ENCODE data around the gene KRTAP29-1. TPM values are rescaled to one million over a fixed set of nuclear protein-coding genes. Genes with fewer than 3 reads are reported as not detected.

KRTAP29-1 gene
- total RNA-seq, 4 donors from 2014 or later: not detected

- 16 to 18% methylated on average over 5 of the region's 5 CpGs for WGBS, 2 donors
- Histone ChIP-seq H3K36me3 (no peaks in the 10 kb centered on the region), H3K9me3 (no peaks in the 10 kb centered on the region), H3K4me1 (peaks cover 15 to 93% (median 34%) of the 10 kb centered on the region in 3 donors), H3K4me3 (no peak overlapping the region), H3K27me3 (no peaks in the 10 kb centered on the region), H3K27ac (peak overlapping the region; percentile 67 to 80 (median 72))
- no peak for DNase-seq
- no peak for TF ChIP-seq CTCF (IDR thresholded peaks at IDR 0.05)
- intact Hi-C loops (cut with DNase I): no loop called here
Measured at GRCh38 chr17:41338961-41339485, 36.4 kb upstream of the KRTAP29-1 start.

DNA sequence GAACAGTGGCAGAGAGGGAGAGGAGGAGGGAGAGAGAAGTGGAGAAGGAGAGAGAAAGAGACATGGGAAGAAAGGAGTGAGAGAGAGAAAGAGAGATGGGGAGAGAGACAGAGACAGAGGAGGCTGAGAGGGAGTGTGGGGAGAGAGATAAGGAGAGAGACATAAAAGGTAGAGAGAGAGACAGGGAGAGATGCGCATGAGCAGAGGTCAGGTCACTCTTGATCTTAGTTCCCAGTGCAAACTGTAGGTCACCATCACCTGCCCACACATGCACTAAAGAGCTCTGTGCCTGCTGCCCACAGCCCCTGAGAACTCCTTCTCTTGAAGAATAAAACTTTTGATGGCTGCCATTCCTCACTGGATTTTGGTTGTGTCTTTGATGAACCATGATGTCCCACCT, 33.1 kb upstream of the KRTAP29-1 start:
- WGBS, 2 donors: 100% methylated on average over 1 of the region's 1 CpG
- intact Hi-C loops (cut with DNase I): no loop called here
- H3K36me3 ChIP-seq: no peaks in the 10 kb centered on the region
- peaks cover 15 to 60% (median 21%) of the 10 kb centered on the region in 3 donors for H3K4me1 ChIP-seq
- no peak overlapping the region for H3K27ac ChIP-seq
- H3K9me3 ChIP-seq: no peaks in the 10 kb centered on the region
- TF ChIP-seq CTCF (IDR thresholded peaks at IDR 0.05): no peak
- TF ChIP-seq POLR2A (IDR thresholded peaks at IDR 0.05): no peak
- H3K4me3 ChIP-seq: no peak overlapping the region
- no peak for DNase-seq
- H3K27me3 ChIP-seq: no peaks in the 10 kb centered on the region

DNA sequence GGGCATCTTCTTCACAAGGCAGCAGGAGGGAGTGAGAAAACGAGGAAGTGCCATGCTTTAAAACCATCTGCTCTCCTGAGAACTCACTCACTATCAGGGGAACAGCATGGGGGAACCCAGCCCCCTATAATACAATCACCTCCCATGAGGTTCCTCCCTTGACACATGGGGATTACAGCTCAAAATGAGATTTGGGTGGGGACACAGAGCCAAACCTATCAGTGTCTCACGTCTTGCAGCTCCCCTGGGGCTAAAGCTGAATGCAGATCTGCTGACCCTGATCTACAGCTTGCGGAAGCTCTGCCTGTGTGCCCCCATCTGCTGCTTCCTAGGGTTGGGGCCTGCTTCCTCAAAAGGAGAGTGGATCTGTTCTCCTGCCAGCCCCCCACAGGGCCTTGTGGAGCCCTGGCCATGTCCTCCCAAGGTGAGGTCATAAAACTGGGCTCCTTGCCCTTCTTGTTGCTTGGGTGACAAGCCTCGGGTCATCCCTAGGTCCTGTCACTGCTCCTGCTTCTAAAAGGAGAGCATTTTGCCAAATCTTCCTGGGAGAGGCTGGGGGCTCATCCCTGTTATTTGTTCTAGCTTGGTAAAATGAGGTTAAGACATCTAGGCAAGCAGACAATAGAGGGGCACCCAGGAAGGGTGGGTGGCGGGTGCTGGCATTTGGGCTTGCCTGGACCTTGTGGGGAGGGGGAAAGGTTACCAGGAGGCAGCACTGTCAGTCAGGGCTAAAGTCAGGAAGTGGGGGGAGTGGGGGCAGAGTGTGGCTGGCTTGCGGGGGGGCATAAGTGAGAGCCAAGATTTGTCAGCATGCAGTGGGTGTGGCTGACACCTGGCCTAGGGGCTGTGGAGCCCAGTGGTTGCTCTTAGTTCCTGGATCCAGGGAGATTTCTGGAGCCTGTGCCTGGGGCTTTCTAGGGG, 32.0 kb upstream of the KRTAP29-1 start:
- no peaks in the 10 kb centered on the region for H3K27me3 ChIP-seq
- DNase-seq: no peak
- H3K36me3 ChIP-seq: no peaks in the 10 kb centered on the region
- no peak for TF ChIP-seq POLR2A (IDR thresholded peaks at IDR 0.05)
- TF ChIP-seq CTCF (IDR thresholded peaks at IDR 0.05): no peak
- H3K27ac ChIP-seq: peak overlapping the region in 1 of 4 donors; percentile 14
- H3K4me1 ChIP-seq: peaks cover 10 to 49% (median 10%) of the 10 kb centered on the region in 3 donors
- no peaks in the 10 kb centered on the region for H3K9me3 ChIP-seq
- H3K4me3 ChIP-seq: no peak overlapping the region
- intact Hi-C loops (cut with DNase I): no loop called here
- 32 to 61% methylated on average over 2 to 3 of the region's 6 CpGs for WGBS, 2 donors

GRCh38 chr17:41333836-41334235, 31.2 kb upstream of the KRTAP29-1 start:
- 90 to 92% methylated on average over 2 of the region's 3 CpGs for WGBS, 2 donors
- no peak for DNase-seq

More at GRCh38 chr17:41333836-41334235, 31.2 kb upstream of the KRTAP29-1 start:
- intact Hi-C loops (cut with DNase I): no loop called here
- no peaks in the 10 kb centered on the region for H3K27me3 ChIP-seq
- TF ChIP-seq CTCF (IDR thresholded peaks at IDR 0.05) (no peak), POLR2A (IDR thresholded peaks at IDR 0.05) (no peak)
- H3K27ac ChIP-seq: no peak overlapping the region
- no peaks in the 10 kb centered on the region for H3K36me3 ChIP-seq
- no peaks in the 10 kb centered on the region for H3K9me3 ChIP-seq
- H3K4me3 ChIP-seq: no peak overlapping the region
- H3K4me1 ChIP-seq: peaks cover 2 to 41% (median 4%) of the 10 kb centered on the region in 3 donors

All from esophagus squamous epithelium (tissue), 5 donors.